ENCODE data around the gene CLCN4. TPM values are rescaled to one million over a fixed set of nuclear protein-coding genes. Genes with fewer than 3 reads are reported as not detected.

CLCN4 gene
- total RNA-seq, 1 experiment from 2014 or later = 7.1 TPM

GRCh38 chrX:10197279-10198210, 40.8 kb downstream of the CLCN4 start:
- no peak overlapping the region for H3K4me3 ChIP-seq
- no peaks in the 10 kb centered on the region for H3K27me3 ChIP-seq
- DNase-seq = no peak
- H3K36me3 ChIP-seq = no peaks in the 10 kb centered on the region; the same call in 1 of the 2 replicates
- no peaks in the 10 kb centered on the region for H3K9me3 ChIP-seq

GRCh38 chrX:10198254-10198653, 41.5 kb downstream of the CLCN4 start:
- Histone ChIP-seq H3K27me3 (no peaks in the 10 kb centered on the region), H3K36me3 (no peaks in the 10 kb centered on the region; the same call in 1 of the 2 replicates), H3K4me3 (no peak overlapping the region), H3K9me3 (no peaks in the 10 kb centered on the region)
- no peak for DNase-seq

- DNase-seq = no peak
- Histone ChIP-seq H3K4me3 (no peak overlapping the region), H3K27me3 (no peaks in the 10 kb centered on the region), H3K36me3 (no peaks in the 10 kb centered on the region; the same call in 1 of the 2 replicates), H3K9me3 (no peaks in the 10 kb centered on the region)
These were observed 42.4 kb downstream of the CLCN4 start for GRCh38 chrX:10199212-10199611.

GRCh38 chrX:10203617-10204016, 46.8 kb downstream of the CLCN4 start:
- Histone ChIP-seq H3K4me3 (no peak overlapping the region), H3K9me3 (no peaks in the 10 kb centered on the region), H3K36me3 (no peaks in the 10 kb centered on the region), H3K27me3 (no peaks in the 10 kb centered on the region)
- no peak for DNase-seq

- no peaks in the 10 kb centered on the region for H3K9me3 ChIP-seq
- no peak for DNase-seq
- H3K36me3 ChIP-seq = no peaks in the 10 kb centered on the region
- no peak overlapping the region for H3K4me3 ChIP-seq
- no peaks in the 10 kb centered on the region for H3K27me3 ChIP-seq
These were observed 49.5 kb downstream of the CLCN4 start for GRCh38 chrX:10206317-10206716.

GRCh38 chrX:10208281-10208856, 51.6 kb downstream of the CLCN4 start:
- Histone ChIP-seq H3K27me3 (no peaks in the 10 kb centered on the region), H3K4me3 (no peak overlapping the region), H3K36me3 (no peaks in the 10 kb centered on the region), H3K9me3 (no peaks in the 10 kb centered on the region)
- DNase-seq = no peak

- no peaks in the 10 kb centered on the region for H3K27me3 ChIP-seq
- no peak overlapping the region for H3K4me3 ChIP-seq
- H3K9me3 ChIP-seq = no peaks in the 10 kb centered on the region
- no peak for DNase-seq
- no peaks in the 10 kb centered on the region for H3K36me3 ChIP-seq
These were observed 52.2 kb downstream of the CLCN4 start for GRCh38 chrX:10208953-10209352.

- H3K36me3 ChIP-seq = no peaks in the 10 kb centered on the region
- no peak for DNase-seq
- H3K9me3 ChIP-seq = no peaks in the 10 kb centered on the region
- H3K27me3 ChIP-seq = no peaks in the 10 kb centered on the region
- H3K4me3 ChIP-seq = no peak overlapping the region
These were observed 55.6 kb downstream of the CLCN4 start for GRCh38 chrX:10212395-10212794.

GRCh38 chrX:10213716-10214115, 56.9 kb downstream of the CLCN4 start:
- no peaks in the 10 kb centered on the region for H3K27me3 ChIP-seq
- no peak for DNase-seq
- no peaks in the 10 kb centered on the region for H3K9me3 ChIP-seq
- H3K36me3 ChIP-seq = no peaks in the 10 kb centered on the region
- H3K4me3 ChIP-seq = no peak overlapping the region

GRCh38 chrX:10216208-10216607, 59.4 kb downstream of the CLCN4 start:
- no peaks in the 10 kb centered on the region for H3K36me3 ChIP-seq

GRCh38 chrX:10217198-10217597, 60.4 kb downstream of the CLCN4 start:
- H3K9me3 ChIP-seq = no peaks in the 10 kb centered on the region
- no peak overlapping the region for H3K4me3 ChIP-seq
- H3K27me3 ChIP-seq = no peaks in the 10 kb centered on the region
- DNase-seq = peak; percentile 2
- no peaks in the 10 kb centered on the region for H3K36me3 ChIP-seq

More at GRCh38 chrX:10216208-10216607, 59.4 kb downstream of the CLCN4 start:
- no peak for DNase-seq
- Histone ChIP-seq H3K4me3 (no peak overlapping the region), H3K9me3 (no peaks in the 10 kb centered on the region), H3K27me3 (no peaks in the 10 kb centered on the region)

- no peak overlapping the region for H3K4me3 ChIP-seq
- H3K36me3 ChIP-seq = no peaks in the 10 kb centered on the region
- H3K27me3 ChIP-seq = no peaks in the 10 kb centered on the region
- no peak for DNase-seq
- H3K9me3 ChIP-seq = no peaks in the 10 kb centered on the region
These were observed 64.9 kb downstream of the CLCN4 start for GRCh38 chrX:10221651-10222050.

- H3K36me3 ChIP-seq = no peaks in the 10 kb centered on the region
- DNase-seq = no peak
- H3K4me3 ChIP-seq = no peak overlapping the region
- no peaks in the 10 kb centered on the region for H3K9me3 ChIP-seq
- H3K27me3 ChIP-seq = no peaks in the 10 kb centered on the region
These were observed 66.5 kb downstream of the CLCN4 start for GRCh38 chrX:10223276-10223675.

- Histone ChIP-seq H3K4me3 (no peak overlapping the region), H3K9me3 (no peaks in the 10 kb centered on the region), H3K36me3 (no peaks in the 10 kb centered on the region), H3K27me3 (no peaks in the 10 kb centered on the region)
- DNase-seq = no peak
These were observed 67.0 kb downstream of the CLCN4 start for GRCh38 chrX:10223781-10224180.

- Histone ChIP-seq H3K4me3 (no peak overlapping the region), H3K36me3 (no peaks in the 10 kb centered on the region), H3K9me3 (no peaks in the 10 kb centered on the region), H3K27me3 (no peaks in the 10 kb centered on the region)
- DNase-seq = no peak
These were observed 73.4 kb downstream of the CLCN4 start for GRCh38 chrX:10230222-10230621.

GRCh38 chrX:10231461-10231860, 74.7 kb downstream of the CLCN4 start:
- Histone ChIP-seq H3K4me3 (no peak overlapping the region), H3K27me3 (no peaks in the 10 kb centered on the region), H3K36me3 (no peaks in the 10 kb centered on the region), H3K9me3 (no peaks in the 10 kb centered on the region)
- DNase-seq = no peak

- Histone ChIP-seq H3K9me3 (no peaks in the 10 kb centered on the region), H3K4me3 (no peak overlapping the region), H3K36me3 (no peaks in the 10 kb centered on the region), H3K27me3 (no peaks in the 10 kb centered on the region)
- peak; percentile 24 for DNase-seq
These were observed 76.4 kb downstream of the CLCN4 start for GRCh38 chrX:10233173-10233572.

GRCh38 chrX:10233696-10234095, 76.9 kb downstream of the CLCN4 start:
- DNase-seq = no peak
- H3K9me3 ChIP-seq = no peaks in the 10 kb centered on the region
- no peaks in the 10 kb centered on the region for H3K36me3 ChIP-seq
- no peaks in the 10 kb centered on the region for H3K27me3 ChIP-seq
- H3K4me3 ChIP-seq = no peak overlapping the region

All from MG63 (cell line).